Vagina (tissue), 2 donors: ENCODE results near the gene CTU1. TPM values are rescaled to one million over a fixed set of nuclear protein-coding genes. Genes with fewer than 3 reads are reported as not detected.
A peak's percentile ranks its signal among the peaks of the same experiment; 100 is the strongest.

Source experiments
- DNase-seq, 2 donors: peaks; one replicate each; pipeline ENCODE4 v3.0.0-alpha.2; 2017; ENCODE audit errors: extremely low spot score in 2 of 2
- H3K27ac ChIP-seq: fragments of 200-600 bp; sonication (generic); one replicate; pipeline ENCODE4 v1.5.1; 2019
- H3K27me3 ChIP-seq: fragments of 200-600 bp; sonication (generic); one replicate; pipeline ENCODE4 v1.5.1; 2019
- H3K36me3 ChIP-seq, 2 donors: fragments of 200-600 bp; sonication (generic); one replicate each; pipeline ENCODE4 v1.5.1; 2017 to 2019
- H3K4me1 ChIP-seq: fragments of 200-600 bp; sonication (generic); one replicate; pipeline ENCODE4 v1.5.1; 2019
- H3K4me3 ChIP-seq, 2 donors: fragments of 200-600 bp; sonication (generic); 1 replicate in 1 of 2; 2 replicates in 1 of 2; pipeline ENCODE4 v1.5.1; 2016 to 2019
- H3K9me3 ChIP-seq: fragments of 200-600 bp; sonication (generic); one replicate; pipeline ENCODE4 v1.5.1; 2019
- CTCF ChIP-seq, 3 experiments: fragments of 450-650 bp in 2 of 3; fragments of 200-600 bp in 1 of 3; sonication (generic) in 1 of 3; IDR thresholded peaks; one replicate each; pipeline ENCODE4 v1.5.1; 2017 to 2019; ENCODE audit warnings: antibody characterized with exemption in 3 of 3, mild to moderate bottlenecking in 2 of 3, moderate library complexity in 2 of 3
- POLR2A ChIP-seq, 2 donors: fragments of 450-650 bp; IDR thresholded peaks; one replicate each; pipeline ENCODE4 v1.6.1; 2017; ENCODE audit warnings: antibody characterized with exemption in 2 of 2, mild to moderate bottlenecking in 2 of 2, moderate library complexity in 2 of 2
- POLR2AphosphoS5 ChIP-seq, 2 donors: sonication (generic); formaldehyde crosslinking; IDR thresholded peaks; one replicate each; pipeline ENCODE4 v1.9.0; 2017; ENCODE audit warnings: antibody characterized with exemption in 2 of 2, mild to moderate bottlenecking in 2 of 2, low read depth in 1 of 2; ENCODE audit not compliant: insufficient read depth in 1 of 2
- intact Hi-C: fragments of 100-400 bp; cut with DNase I; formaldehyde crosslinking; loops from one replicate; pipeline ENCODE4 v1.15.1; 2023
- total RNA-seq: library from RNA; depleted of rRNA; stranded (reverse); fragments of >200 nt; gene quantifications from one replicate; pipeline ENCODE4 v1.2.3, GENCODE V29; 2016

Gene CTU1
- total RNA-seq, 1 donor from 2014 or later, result 8.8 TPM

- H3K27me3 ChIP-seq, result no peaks in the 10 kb centered on the region
- no peak overlapping the region for H3K4me3 ChIP-seq
- H3K36me3 ChIP-seq, result no peaks in the 10 kb centered on the region
- DNase-seq, result no peak
- H3K9me3 ChIP-seq, result no peaks in the 10 kb centered on the region
- H3K4me1 ChIP-seq, result peaks cover 8% of the 10 kb centered on the region
- intact Hi-C loops, result loop anchor here (10.0 kb wide), 1 partner anchor 243 kb away; no protein-coding TSS in a partner anchor
- no peak for TF ChIP-seq CTCF (IDR thresholded peaks at IDR 0.05)
- no peak for TF ChIP-seq POLR2AphosphoS5 (IDR thresholded peaks at IDR 0.05; ENCODE audit: insufficient read depth in 1 of 2, low read depth in 1 of 2)
- no peak for TF ChIP-seq POLR2A (IDR thresholded peaks at IDR 0.05)
- H3K27ac ChIP-seq, result peak overlapping the region; percentile 27
These were observed 16.0 kb downstream of the CTU1 start for GRCh38 chr19:51091895-51092873.

DNA sequence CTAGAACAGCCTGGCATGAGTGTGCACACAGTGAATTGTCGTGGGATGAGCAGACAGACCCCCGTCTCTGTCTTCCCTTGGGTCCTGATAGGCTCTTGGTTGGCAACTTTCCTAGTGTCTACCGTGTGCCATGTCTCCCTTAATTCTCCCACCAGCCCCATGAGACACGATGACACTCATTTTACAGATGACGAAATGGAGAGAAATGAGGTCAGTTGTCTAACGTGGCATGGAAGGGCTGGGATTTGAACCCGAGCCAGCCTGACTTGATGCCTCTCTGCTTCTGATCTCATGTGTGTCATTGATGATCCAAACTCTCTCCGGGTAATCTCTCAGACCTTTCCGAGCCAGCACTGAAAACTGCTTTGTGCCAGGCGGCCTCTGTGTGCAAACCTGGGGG, 17.1 kb downstream of the CTU1 start:
- Histone ChIP-seq H3K9me3 (no peaks in the 10 kb centered on the region), H3K27ac (no peak overlapping the region), H3K27me3 (no peaks in the 10 kb centered on the region), H3K4me3 (no peak overlapping the region), H3K36me3 (no peaks in the 10 kb centered on the region), H3K4me1 (peaks cover 4% of the 10 kb centered on the region)
- no peak for DNase-seq
- intact Hi-C loops, result loop anchor here (10.0 kb wide), 1 partner anchor 244 kb away; no protein-coding TSS in a partner anchor
- TF ChIP-seq POLR2AphosphoS5 (IDR thresholded peaks at IDR 0.05; ENCODE audit: insufficient read depth in 1 of 2, low read depth in 1 of 2) (no peak), CTCF (IDR thresholded peaks at IDR 0.05) (no peak), POLR2A (IDR thresholded peaks at IDR 0.05) (no peak)

GRCh38 chr19:51090471-51090870, 17.7 kb downstream of the CTU1 start:
- no peak for DNase-seq
- H3K4me1 ChIP-seq, result peaks cover 4% of the 10 kb centered on the region
- no peak for TF ChIP-seq CTCF (IDR thresholded peaks at IDR 0.05)
- TF ChIP-seq POLR2AphosphoS5 (IDR thresholded peaks at IDR 0.05; ENCODE audit: insufficient read depth in 1 of 2, low read depth in 1 of 2), result no peak
- TF ChIP-seq POLR2A (IDR thresholded peaks at IDR 0.05), result no peak
- no peak overlapping the region for H3K4me3 ChIP-seq
- intact Hi-C loops, result loop anchor here (10.0 kb wide), 1 partner anchor 244 kb away; no protein-coding TSS in a partner anchor
- no peaks in the 10 kb centered on the region for H3K27me3 ChIP-seq
- no peaks in the 10 kb centered on the region for H3K9me3 ChIP-seq
- no peak overlapping the region for H3K27ac ChIP-seq
- H3K36me3 ChIP-seq, result no peaks in the 10 kb centered on the region

GRCh38 chr19:51089786-51090185, 18.4 kb downstream of the CTU1 start:
- Histone ChIP-seq H3K9me3 (no peaks in the 10 kb centered on the region), H3K4me1 (peaks cover 4% of the 10 kb centered on the region), H3K27me3 (no peaks in the 10 kb centered on the region), H3K4me3 (no peak overlapping the region), H3K27ac (no peak overlapping the region), H3K36me3 (no peaks in the 10 kb centered on the region)
- no peak for DNase-seq
- TF ChIP-seq POLR2A (IDR thresholded peaks at IDR 0.05), result no peak
- TF ChIP-seq CTCF (IDR thresholded peaks at IDR 0.05), result no peak
- no peak for TF ChIP-seq POLR2AphosphoS5 (IDR thresholded peaks at IDR 0.05; ENCODE audit: insufficient read depth in 1 of 2, low read depth in 1 of 2)
- intact Hi-C loops, result loop anchor here (10.0 kb wide), 1 partner anchor 245 kb away; no protein-coding TSS in a partner anchor
